DOHH2 (cell line): ENCODE measurements around the gene NID1.

ENCODE experiments used
- H3F3A ChIP-seq: fragments of 200-600 bp; sonication (generic), shearing (Covaris generic); 2 replicates; pipeline ENCODE4 v1.6.0; 2016; ENCODE audit warnings: antibody characterized with exemption, mild to moderate bottlenecking; ENCODE audit not compliant: control insufficient read depth, insufficient read depth
- H3K27ac ChIP-seq: fragments of 200-600 bp; sonication (generic); 2 replicates; pipeline ENCODE4 v1.5.1; 2014; ENCODE audit warnings: low read depth, mild to moderate bottlenecking, low read length, moderate library complexity
- H3K27me3 ChIP-seq: fragments of 200-600 bp; sonication (generic); 2 replicates; pipeline ENCODE4 v1.6.1; 2014; ENCODE audit warnings: mild to moderate bottlenecking, low read length, mixed read lengths; ENCODE audit not compliant: control insufficient read depth
- H3K36me3 ChIP-seq: fragments of 200-600 bp; sonication (generic); 2 replicates; pipeline ENCODE4 v1.6.1; 2014; ENCODE audit warnings: mild to moderate bottlenecking, low read length, moderate library complexity, mixed read lengths; ENCODE audit not compliant: control insufficient read depth
- H3K4me1 ChIP-seq: fragments of 200-600 bp; sonication (generic); 2 replicates; pipeline ENCODE4 v1.6.1; 2014; ENCODE audit warnings: mild to moderate bottlenecking, low read length, mixed read lengths; ENCODE audit not compliant: control insufficient read depth
- H3K4me2 ChIP-seq: fragments of 200-600 bp; sonication (generic); 2 replicates; pipeline ENCODE4 v1.6.0; 2014; ENCODE audit warnings: mild to moderate bottlenecking, low read length, moderate library complexity
- H3K4me3 ChIP-seq: fragments of 200-600 bp; sonication (generic); 2 replicates; pipeline ENCODE4 v1.5.1; 2014; ENCODE audit warnings: mild to moderate bottlenecking, low read length, mixed read lengths
- H3K79me2 ChIP-seq: fragments of 200-600 bp; sonication (generic); 2 replicates; pipeline ENCODE4 v1.6.1; 2014; ENCODE audit warnings: mild to moderate bottlenecking, low read length, mixed read lengths; ENCODE audit not compliant: control insufficient read depth
- H3K9me2 ChIP-seq: fragments of 200-600 bp; sonication (generic); replicated peaks from 2 replicates; pipeline ENCODE4 v1.6.1; 2014; ENCODE audit warnings: mild to moderate bottlenecking, low read length, mixed read lengths; ENCODE audit not compliant: control insufficient read depth
- H3K9me3 ChIP-seq: fragments of 200-600 bp; sonication (generic); 2 replicates; pipeline ENCODE4 v1.6.1; 2014; ENCODE audit warnings: antibody characterized with exemption, low read length, mixed read lengths; ENCODE audit not compliant: control insufficient read depth, insufficient read depth
- H4K20me1 ChIP-seq: fragments of 200-600 bp; sonication (generic); 2 replicates; pipeline ENCODE4 v1.6.0; 2014; ENCODE audit warnings: low read depth, mild to moderate bottlenecking, antibody characterized with exemption, low read length, moderate library complexity; ENCODE audit not compliant: control insufficient read depth, insufficient read depth
- CTCF ChIP-seq: fragments of 200-600 bp; sonication (generic); IDR thresholded peaks from one replicate; pipeline ENCODE4 v1.5.1; 2014; ENCODE audit warnings: antibody characterized with exemption, mild to moderate bottlenecking, low read depth, low read length; ENCODE audit not compliant: poor library complexity, severe bottlenecking
- EZH2phosphoT487 ChIP-seq: fragments of 200-600 bp; sonication (generic); IDR thresholded peaks from 2 replicates; pipeline ENCODE4 v1.6.1; 2017; ENCODE audit warnings: borderline replicate concordance, mild to moderate bottlenecking, antibody characterized with exemption, low read length, moderate library complexity, mixed read lengths

The NID1 gene

GRCh38 chr1:236045771-236046170 is 19.1 kb downstream of the NID1 start:
- H3K4me1 ChIP-seq = no peaks in the 10 kb centered on the region

GRCh38 chr1:236044341-236044740 is 20.5 kb downstream of the NID1 start:
- H3K9me3 ChIP-seq = no peaks in the 10 kb centered on the region
- TF ChIP-seq CTCF = no peak
- no peaks in the 10 kb centered on the region for H4K20me1 ChIP-seq
- no peaks in the 10 kb centered on the region for H3K4me1 ChIP-seq
- no peaks in the 10 kb centered on the region for H3K36me3 ChIP-seq
- no peaks in the 10 kb centered on the region for H3K9me2 ChIP-seq
- H3K27me3 ChIP-seq = no peaks in the 10 kb centered on the region
- H3K79me2 ChIP-seq = no peaks in the 10 kb centered on the region
- H3F3A ChIP-seq = no peaks in the 10 kb centered on the region
- no peak overlapping the region for H3K27ac ChIP-seq
- H3K4me2 ChIP-seq = no peak overlapping the region
- no peak overlapping the region for H3K4me3 ChIP-seq

More at GRCh38 chr1:236045771-236046170, 19.1 kb downstream of the NID1 start:
- no peaks in the 10 kb centered on the region for H3K36me3 ChIP-seq
- no peak overlapping the region for H3K27ac ChIP-seq
- no peaks in the 10 kb centered on the region for H3F3A ChIP-seq
- H3K9me2 ChIP-seq = no peaks in the 10 kb centered on the region
- H3K4me3 ChIP-seq = no peak overlapping the region
- H3K79me2 ChIP-seq = no peaks in the 10 kb centered on the region
- no peaks in the 10 kb centered on the region for H3K9me3 ChIP-seq
- H3K4me2 ChIP-seq = no peak overlapping the region
- H3K27me3 ChIP-seq = no peaks in the 10 kb centered on the region
- TF ChIP-seq CTCF = no peak
- no peak for TF ChIP-seq EZH2phosphoT487
- H4K20me1 ChIP-seq = no peaks in the 10 kb centered on the region

- TF ChIP-seq EZH2phosphoT487 = no peak
- TF ChIP-seq CTCF = no peak
- H4K20me1 ChIP-seq = no peaks in the 10 kb centered on the region
- no peak overlapping the region for H3K4me2 ChIP-seq
These were observed 23.0 kb downstream of the NID1 start for GRCh38 chr1:236041631-236042618.

More at GRCh38 chr1:236041631-236042618, 23.0 kb downstream of the NID1 start:
- Histone ChIP-seq H3K79me2 (no peaks in the 10 kb centered on the region), H3K9me2 (no peaks in the 10 kb centered on the region), H3F3A (no peaks in the 10 kb centered on the region), H3K27ac (no peak overlapping the region), H3K27me3 (no peaks in the 10 kb centered on the region), H3K36me3 (no peaks in the 10 kb centered on the region), H3K4me3 (no peak overlapping the region), H3K9me3 (no peaks in the 10 kb centered on the region), H3K4me1 (no peaks in the 10 kb centered on the region)
